GM12892 (cell line): Measurements from ENCODE around the gene PNRC1.

Experiments used
- DNase-seq: peaks from one replicate; pipeline ENCODE4 v3.0.0; 2011; ENCODE audit not compliant: insufficient read length
- FAIRE-seq: peaks from 2 replicates; lab custom pipeline; 2011; peaks lifted over from hg19 to GRCh38; lab: Jason Lieb, UNC
- POLR2A ChIP-seq: IDR thresholded peaks from 2 replicates; pipeline ENCODE4 v1.6.1; 2011; ENCODE audit warnings: low read depth, low read length, control low read depth
- POLR2AphosphoS5 ChIP-seq: IDR thresholded peaks from 2 replicates; pipeline ENCODE4 v1.6.1; 2011; ENCODE audit warnings: low read depth, low read length, control low read depth
- TAF1 ChIP-seq: IDR thresholded peaks from 2 replicates; pipeline ENCODE4 v1.6.1; 2011; ENCODE audit warnings: low read depth, mild to moderate bottlenecking, control low read depth, low read length, borderline replicate concordance

PNRC1 gene

GRCh38 chr6:89082486-89082891 is 1.9 kb downstream of the PNRC1 start:
- DNase-seq, result no peak
- no peak for TF ChIP-seq TAF1
- no peak for FAIRE-seq

- TF ChIP-seq TAF1, result no peak
- TF ChIP-seq POLR2AphosphoS5, result no peak
- TF ChIP-seq POLR2A, result no peak
- no peak for DNase-seq
- FAIRE-seq, result no peak
Measured at GRCh38 chr6:89084542-89084941, 4.0 kb downstream of the PNRC1 start.

GRCh38 chr6:89084954-89085353 is 4.4 kb downstream of the PNRC1 start:
- TF ChIP-seq POLR2A (no peak), TAF1 (no peak), POLR2AphosphoS5 (no peak)
- FAIRE-seq (no peak), DNase-seq (no peak)

GRCh38 chr6:89085409-89086205 is 5.1 kb downstream of the PNRC1 start:
- no peak for TF ChIP-seq POLR2A
- no peak for TF ChIP-seq TAF1
- no peak for TF ChIP-seq POLR2AphosphoS5
- DNase-seq, result no peak
- no peak for FAIRE-seq

GRCh38 chr6:89087881-89088280 is 7.3 kb downstream of the PNRC1 start:
- no peak for FAIRE-seq
- no peak for DNase-seq
- TF ChIP-seq POLR2AphosphoS5 (no peak), TAF1 (no peak), POLR2A (no peak)

GRCh38 chr6:89098461-89098860 is 17.9 kb downstream of the PNRC1 start:
- DNase-seq (no peak), FAIRE-seq (no peak)
- TF ChIP-seq TAF1, result no peak
- TF ChIP-seq POLR2AphosphoS5, result no peak
- TF ChIP-seq POLR2A, result no peak

GRCh38 chr6:89100114-89100513 is 19.6 kb downstream of the PNRC1 start:
- TF ChIP-seq POLR2AphosphoS5 (no peak), POLR2A (no peak), TAF1 (no peak)
- FAIRE-seq (no peak), DNase-seq (no peak)

- DNase-seq (no peak), FAIRE-seq (no peak)
- TF ChIP-seq TAF1, result no peak
- TF ChIP-seq POLR2A, result no peak
- TF ChIP-seq POLR2AphosphoS5, result no peak
Measured at GRCh38 chr6:89110284-89110683, 29.7 kb downstream of the PNRC1 start.

GRCh38 chr6:89111933-89112332 is 31.4 kb downstream of the PNRC1 start:
- no peak for DNase-seq
- no peak for FAIRE-seq
- no peak for TF ChIP-seq POLR2AphosphoS5
- TF ChIP-seq POLR2A, result no peak
- no peak for TF ChIP-seq TAF1

GRCh38 chr6:89116702-89117101 is 36.2 kb downstream of the PNRC1 start:
- TF ChIP-seq TAF1 (no peak), POLR2A (no peak), POLR2AphosphoS5 (no peak)
- FAIRE-seq (no peak), DNase-seq (no peak)

- no peak for FAIRE-seq
- DNase-seq, result peak; percentile 86
Measured at GRCh38 chr6:89117211-89118108, 36.9 kb downstream of the PNRC1 start, which contains the start of gene SRSF12. SRSF12 (minus strand) TSS chr6:89118071; CDS start chr6:89117887, 184 bp downstream.

More at GRCh38 chr6:89117211-89118108, 36.9 kb downstream of the PNRC1 start, which contains the start of gene SRSF12:
- TF ChIP-seq POLR2AphosphoS5 (no peak), POLR2A (no peak)
